OCI-LY7 (cell line): ENCODE results near the gene RIN1. TPM values are rescaled to one million over a fixed set of nuclear protein-coding genes. Genes with fewer than 3 reads are reported as not detected.

Experiments used
- BruUV-seq: library from RNA; stranded (reverse); fragments of 400-500 nt; replicated peaks from 2 replicates; lab custom pipeline; 2021; lab: Mats Ljungman, UMichigan
- CTCF ChIA-PET: fragments of 300-600 bp; sonication (Branson Sonifier 250); formaldehyde crosslinking; loops from one replicate; lab custom pipeline; 2022; ENCODE audit warnings: antibody characterized with exemption; ENCODE audit not compliant: unreplicated experiment; lab: Charles Lee
- POLR2A ChIA-PET: fragments of 300-600 bp; sonication (Branson Sonifier 250); formaldehyde crosslinking; loops from one replicate; lab custom pipeline; 2022; ENCODE audit warnings: antibody characterized with exemption; lab: Charles Lee
- DNase-seq: peaks from one replicate; pipeline ENCODE4 v3.0.0-alpha.2; 2015; ENCODE audit warnings: low spot score
- H2AFZ ChIP-seq: fragments of 200-600 bp; sonication (generic), shearing (Covaris generic); 2 replicates; pipeline ENCODE4 v1.6.1; 2014; ENCODE audit warnings: mild to moderate bottlenecking, antibody characterized with exemption, low read length, moderate library complexity
- H3K27ac ChIP-seq: fragments of 200-600 bp; sonication (generic); 2 replicates; pipeline ENCODE4 v1.5.1; 2014; ENCODE audit warnings: mixed run types, low read depth, mild to moderate bottlenecking, moderate library complexity, low read length, inconsistent platforms; ENCODE audit not compliant: poor library complexity, severe bottlenecking
- H3K36me3 ChIP-seq: fragments of 200-600 bp; sonication (generic); 2 replicates; pipeline ENCODE4 v1.6.1; 2014; ENCODE audit warnings: mild to moderate bottlenecking, antibody characterized with exemption, low read length, moderate library complexity, mixed read lengths; ENCODE audit not compliant: insufficient read depth
- H3K4me1 ChIP-seq: fragments of 200-600 bp; sonication (generic); 2 replicates; pipeline ENCODE4 v1.5.1; 2014; ENCODE audit warnings: mild to moderate bottlenecking, low read length; ENCODE audit not compliant: insufficient read depth, poor library complexity, severe bottlenecking
- H3K4me2 ChIP-seq: fragments of 200-600 bp; sonication (generic); 2 replicates; pipeline ENCODE4 v1.6.1; 2014; ENCODE audit warnings: mild to moderate bottlenecking, low read length
- H3K4me3 ChIP-seq: fragments of 200-600 bp; sonication (generic); 2 replicates; pipeline ENCODE4 v1.5.1; 2014; ENCODE audit warnings: mild to moderate bottlenecking, low read depth, low read length; ENCODE audit not compliant: poor library complexity, severe bottlenecking
- H3K79me2 ChIP-seq: fragments of 200-600 bp; sonication (generic); 2 replicates; pipeline ENCODE4 v1.6.1; 2016; ENCODE audit warnings: low read depth, mild to moderate bottlenecking, low read length, moderate library complexity, mixed read lengths; ENCODE audit not compliant: insufficient read depth
- H3K9me2 ChIP-seq: fragments of 200-600 bp; sonication (generic); 2 replicates; pipeline ENCODE4 v1.6.1; 2016; ENCODE audit warnings: mild to moderate bottlenecking, low read length, mixed read lengths; ENCODE audit not compliant: insufficient read depth
- H3K9me3 ChIP-seq: fragments of 200-600 bp; sonication (generic); 2 replicates; pipeline ENCODE4 v1.6.1; 2014; ENCODE audit warnings: mild to moderate bottlenecking, mixed run types, low read length, mixed read lengths
- H4K20me1 ChIP-seq: fragments of 200-600 bp; sonication (generic); 2 replicates; pipeline ENCODE4 v1.6.1; 2014; ENCODE audit warnings: mild to moderate bottlenecking, antibody characterized with exemption, low read length, moderate library complexity, mixed read lengths; ENCODE audit not compliant: insufficient read depth
- EZH2phosphoT487 ChIP-seq: fragments of 200-600 bp; sonication (generic); IDR thresholded peaks from 2 replicates; pipeline ENCODE4 v1.6.1; 2018; ENCODE audit warnings: low read depth, borderline replicate concordance, mild to moderate bottlenecking, mixed run types, antibody characterized with exemption, low read length, moderate library complexity, mixed read lengths
- intact Hi-C: fragments of 100-400 bp; cut with micrococcal nuclease; formaldehyde crosslinking; loops from one replicate; pipeline ENCODE4 v1.10.0; 2022; ENCODE audit not compliant: unreplicated experiment
- total RNA-seq, 2 experiments: library from RNA; depleted of rRNA in 1 of 2; stranded (reverse); fragments of >200 nt in 1 of 2; shearing (Covaris generic) in 1 of 2; gene quantifications; 2 replicates each; pipeline ENCODE4 v1.2.3, GENCODE V29; 2014 to 2022
- TF ChIP-seq, protein P1 (sequence below): fragments of 200-600 bp; sonication (generic); conservative IDR thresholded peaks from 2 replicates; pipeline ENCODE4 v1.5.1; 2014; ENCODE audit warnings: mild to moderate bottlenecking, antibody characterized with exemption, low read length, moderate library complexity, mixed read lengths

The RIN1 gene
- total RNA-seq, 2 experiments from 2014 or later: 1.6 to 2.9 TPM

DNA sequence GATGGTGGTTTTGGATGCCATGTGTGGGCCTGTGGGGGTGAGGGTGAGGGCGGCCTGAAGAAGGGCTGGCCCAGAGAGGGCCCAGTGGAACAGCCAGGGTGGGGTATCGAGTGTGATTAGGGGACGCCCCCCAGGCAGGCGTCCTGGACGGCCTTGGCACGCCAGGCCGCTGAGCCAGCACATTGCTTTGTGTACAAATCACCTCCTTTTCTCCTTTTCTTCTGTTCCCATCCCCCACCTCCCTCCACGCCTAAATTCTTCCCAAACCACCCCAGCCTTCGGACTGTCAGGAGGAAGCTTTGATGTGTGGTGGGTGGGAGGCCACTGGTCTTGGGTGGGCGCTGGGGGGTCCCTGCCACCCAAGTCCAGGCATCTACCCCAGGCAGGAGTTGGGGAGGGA, 11.6 kb downstream of the RIN1 start:
- Histone ChIP-seq H3K79me2 (no peaks in the 10 kb centered on the region), H2AFZ (no peak overlapping the region), H3K4me2 (no peak overlapping the region), H3K4me1 (peaks cover 46% of the 10 kb centered on the region), H4K20me1 (no peaks in the 10 kb centered on the region), H3K27ac (no peak overlapping the region), H3K36me3 (no peaks in the 10 kb centered on the region), H3K4me3 (no peak overlapping the region), H3K9me3 (no peaks in the 10 kb centered on the region), H3K9me2 (no peaks in the 10 kb centered on the region)
- ChIA-PET POLR2A (no interaction called here), CTCF (no interaction called here)
- intact Hi-C loops: no loop called here
- no peak for DNase-seq
- no TSS peak for BruUV-seq
- TF ChIP-seq EZH2phosphoT487: no peak
- TF ChIP-seq, protein P1, sequence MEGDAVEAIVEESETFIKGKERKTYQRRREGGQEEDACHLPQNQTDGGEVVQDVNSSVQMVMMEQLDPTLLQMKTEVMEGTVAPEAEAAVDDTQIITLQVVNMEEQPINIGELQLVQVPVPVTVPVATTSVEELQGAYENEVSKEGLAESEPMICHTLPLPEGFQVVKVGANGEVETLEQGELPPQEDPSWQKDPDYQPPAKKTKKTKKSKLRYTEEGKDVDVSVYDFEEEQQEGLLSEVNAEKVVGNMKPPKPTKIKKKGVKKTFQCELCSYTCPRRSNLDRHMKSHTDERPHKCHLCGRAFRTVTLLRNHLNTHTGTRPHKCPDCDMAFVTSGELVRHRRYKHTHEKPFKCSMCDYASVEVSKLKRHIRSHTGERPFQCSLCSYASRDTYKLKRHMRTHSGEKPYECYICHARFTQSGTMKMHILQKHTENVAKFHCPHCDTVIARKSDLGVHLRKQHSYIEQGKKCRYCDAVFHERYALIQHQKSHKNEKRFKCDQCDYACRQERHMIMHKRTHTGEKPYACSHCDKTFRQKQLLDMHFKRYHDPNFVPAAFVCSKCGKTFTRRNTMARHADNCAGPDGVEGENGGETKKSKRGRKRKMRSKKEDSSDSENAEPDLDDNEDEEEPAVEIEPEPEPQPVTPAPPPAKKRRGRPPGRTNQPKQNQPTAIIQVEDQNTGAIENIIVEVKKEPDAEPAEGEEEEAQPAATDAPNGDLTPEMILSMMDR: no peak

DNA sequence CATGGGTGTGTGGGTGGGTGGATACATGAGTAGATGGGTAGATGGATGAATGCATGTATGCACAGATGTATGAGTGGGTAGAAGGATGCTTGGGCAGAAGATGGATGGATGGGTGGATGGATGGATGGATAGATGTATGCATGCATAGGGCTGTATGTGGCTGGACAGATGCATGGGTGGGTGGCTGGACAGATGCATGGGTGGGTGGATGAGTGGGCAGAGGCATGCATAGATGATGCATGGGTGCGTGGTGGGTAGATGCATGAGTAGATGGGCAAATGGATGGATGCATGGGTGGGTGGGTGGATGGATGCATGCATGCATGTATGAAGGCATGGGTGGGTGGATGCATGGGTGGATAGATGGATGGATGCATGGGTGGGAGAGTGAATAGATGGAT, 12.6 kb downstream of the RIN1 start:
- ChIA-PET POLR2A (interaction anchor here (0.6 kb wide), 1 partner anchor 57 kb away, joined by 3 read pairs; no protein-coding TSS in a partner anchor), CTCF (no interaction called here)
- no peaks in the 10 kb centered on the region for H3K79me2 ChIP-seq
- no peak overlapping the region for H3K4me3 ChIP-seq
- H4K20me1 ChIP-seq: no peaks in the 10 kb centered on the region
- H3K27ac ChIP-seq: no peak overlapping the region
- peaks cover 48% of the 10 kb centered on the region for H3K4me1 ChIP-seq
- intact Hi-C loops: no loop called here
- H3K36me3 ChIP-seq: no peaks in the 10 kb centered on the region
- TF ChIP-seq, protein P1: no peak
- no peak for TF ChIP-seq EZH2phosphoT487
- BruUV-seq: no TSS peak
- no peaks in the 10 kb centered on the region for H3K9me3 ChIP-seq
- no peak for DNase-seq
- no peak overlapping the region for H3K4me2 ChIP-seq
- no peaks in the 10 kb centered on the region for H3K9me2 ChIP-seq
- H2AFZ ChIP-seq: no peak overlapping the region

DNA sequence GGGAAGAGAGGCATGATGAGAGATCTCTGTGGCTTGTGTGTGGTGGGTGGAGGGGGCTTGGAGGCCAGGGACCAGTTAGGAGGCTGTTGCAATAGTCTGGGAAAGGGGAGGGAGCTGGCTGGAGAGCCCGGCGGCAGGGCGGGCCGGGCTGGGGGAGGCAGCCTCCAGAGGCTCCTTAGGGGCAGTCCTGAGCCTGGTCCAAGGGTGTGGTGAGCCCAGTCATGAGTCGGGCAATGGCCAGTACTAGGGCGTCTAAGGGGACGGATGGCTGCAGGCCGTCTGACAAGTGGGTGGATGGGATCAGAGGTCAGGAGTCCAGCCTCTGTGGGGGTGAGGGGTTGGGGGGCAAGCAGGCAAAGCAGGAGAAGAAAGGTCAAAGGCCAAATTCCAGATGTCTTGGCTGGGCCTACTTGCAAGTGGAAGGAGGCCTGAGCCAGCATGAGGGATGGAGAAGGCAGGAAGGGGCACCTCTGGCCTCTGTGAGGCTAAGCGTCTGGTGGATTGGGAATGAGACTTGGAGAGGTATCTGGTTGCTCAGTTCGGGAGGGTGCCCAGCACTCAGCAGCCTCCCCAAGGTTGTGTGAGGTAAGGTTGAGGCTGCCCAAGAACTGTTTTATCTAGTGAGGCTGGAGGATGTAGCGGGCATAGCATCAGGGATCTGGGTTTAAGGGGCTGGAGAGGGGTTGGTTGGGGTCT, 13.4 kb downstream of the RIN1 start:
- POLR2A ChIA-PET: interaction anchor here (1.0 kb wide), 1 partner anchor 10 kb away, joined by 3 read pairs; no protein-coding TSS in a partner anchor
- Histone ChIP-seq H3K4me2 (no peak overlapping the region), H4K20me1 (no peaks in the 10 kb centered on the region), H3K79me2 (no peaks in the 10 kb centered on the region), H2AFZ (no peak overlapping the region), H3K4me1 (peaks cover 48% of the 10 kb centered on the region), H3K4me3 (no peak overlapping the region), H3K36me3 (no peaks in the 10 kb centered on the region), H3K9me3 (no peaks in the 10 kb centered on the region), H3K27ac (no peak overlapping the region), H3K9me2 (no peaks in the 10 kb centered on the region)
- CTCF ChIA-PET: no interaction called here
- intact Hi-C loops: no loop called here
- DNase-seq: no peak
- TF ChIP-seq, protein P1: no peak
- no peak for TF ChIP-seq EZH2phosphoT487
- BruUV-seq: no TSS peak
